Spleen (tissue), 11 donors: ENCODE data around the gene VWCE. TPM values are rescaled to one million over a fixed set of nuclear protein-coding genes. Genes with fewer than 3 reads are reported as not detected.

Source experiments
- DNase-seq: peaks from one replicate; pipeline ENCODE4 v3.0.0-alpha.2; 2020
- H3K27ac ChIP-seq, 8 donors: fragments of 200-600 bp; sonication (generic) in 7 of 8; 1 replicate in 4 of 8; 2 replicates in 4 of 8; pipeline versions ENCODE4 v1.5.0 to v1.8.0; 2016 to 2021; ENCODE audit warnings: inconsistent platforms in 4 of 8, mild to moderate bottlenecking in 4 of 8, moderate library complexity in 1 of 8
- H3K27me3 ChIP-seq, 7 donors: fragments of 200-600 bp; sonication (generic) in 6 of 7; replicated peaks in 1 of 7; 1 replicate in 4 of 7; 2 replicates in 3 of 7; pipeline versions ENCODE4 v1.5.0 to v1.8.0; 2016 to 2021; ENCODE audit warnings: inconsistent platforms in 3 of 7, mild to moderate bottlenecking in 1 of 7
- H3K36me3 ChIP-seq, 6 donors: fragments of 200-600 bp; sonication (generic) in 5 of 6; 1 replicate in 4 of 6; 2 replicates in 2 of 6; pipeline versions ENCODE4 v1.5.0 to v1.8.0; 2016 to 2021; ENCODE audit warnings: inconsistent platforms in 2 of 6
- H3K4me1 ChIP-seq, 6 donors: fragments of 200-600 bp; sonication (generic) in 5 of 6; 1 replicate in 3 of 6; 2 replicates in 3 of 6; pipeline versions ENCODE4 v1.5.0 to v1.8.0; 2016 to 2021; ENCODE audit warnings: inconsistent platforms in 3 of 6
- H3K4me3 ChIP-seq, 8 donors: fragments of 200-600 bp; sonication (generic) in 7 of 8; 1 replicate in 4 of 8; 2 replicates in 4 of 8; pipeline versions ENCODE4 v1.5.0 to v1.8.0; 2016 to 2021; ENCODE audit warnings: inconsistent platforms in 4 of 8, mild to moderate bottlenecking in 4 of 8, moderate library complexity in 2 of 8
- H3K9me3 ChIP-seq, 8 donors: fragments of 200-600 bp; sonication (generic) in 7 of 8; 1 replicate in 4 of 8; 2 replicates in 4 of 8; pipeline versions ENCODE4 v1.5.0 to v1.8.0; 2016 to 2021; ENCODE audit warnings: inconsistent platforms in 4 of 8
- POLR2A ChIP-seq, 3 donors: fragments of 450-650 bp; IDR thresholded peaks; one replicate each; pipeline ENCODE4 v1.5.1; 2017; ENCODE audit warnings: antibody characterized with exemption in 3 of 3, mild to moderate bottlenecking in 1 of 3
- POLR2AphosphoS5 ChIP-seq, 3 donors: sonication (generic); formaldehyde crosslinking; IDR thresholded peaks; one replicate each; pipeline ENCODE4 v1.5.1; 2017; ENCODE audit warnings: antibody characterized with exemption in 3 of 3
- WGBS, 5 donors: extraction: QIAGEN DNeasy Blood & Tissue Kit in 3 of 5; methylation state at CpG; one replicate each; pipeline versions ENCODE4 v1.1.5 to v1.1.7; 2013 to 2018; 5-methylcytosine and 5-hydroxymethylcytosine counted together
- intact Hi-C: fragments of 100-400 bp; cut with DNase I; formaldehyde crosslinking; loops from one replicate; pipeline ENCODE4 v1.15.0; 2023; ENCODE audit warnings: low total_unique reads
- polyA plus RNA-seq, 3 donors: library from polyadenylated mRNA; stranded (reverse); fragments of 200-250 nt; gene quantifications; one replicate each; pipeline ENCODE4 v1.2.1, GENCODE V29; 2013
- total RNA-seq, 7 donors: library from RNA; depleted of rRNA in 3 of 7; stranded (reverse); fragments of >200 nt in 3 of 7; fragmentation: NEBNext Ultra II Directional in 4 of 7; extraction: Animal tissue kit (Norgen Biotek cat#: 25700) in 4 of 7; gene quantifications; one replicate each; pipeline versions ENCODE4 v1.1.0 to v1.2.1, GENCODE V29; 2016 to 2021
- TF ChIP-seq, protein P1 (sequence below), 11 experiments: fragments of 200-600 bp in 7 of 11; fragments of 450-650 bp in 4 of 11; sonication (generic) in 4 of 11; IDR thresholded peaks in 8 of 11; conservative IDR thresholded peaks in 3 of 11; 1 replicate in 7 of 11; 2 replicates in 4 of 11; pipeline versions ENCODE4 v1.4.0 to v1.8.0; 2016 to 2021; ENCODE audit warnings: antibody characterized with exemption in 11 of 11, inconsistent platforms in 4 of 11, mild to moderate bottlenecking in 1 of 11
- donor health status: healthy with polysubstance abuse.
- donor health status: DM: no; HTN: no; CAD: no; lungs with moderate emphysema.
- donor health status: DM: no; HTN: no; CAD: no.
- donor health status: Bipolar disorder and iron deficiency.
- donor health status: healthy.
- donor health status: DM: no; HTN: no; CAD: no.
- donor health status: DM: yes; HTN: yes; CAD: no.

VWCE gene
- total and polyA plus RNA-seq, 10 donors = 0.23 to 3.2 (median 1.2) TPM

DNA sequence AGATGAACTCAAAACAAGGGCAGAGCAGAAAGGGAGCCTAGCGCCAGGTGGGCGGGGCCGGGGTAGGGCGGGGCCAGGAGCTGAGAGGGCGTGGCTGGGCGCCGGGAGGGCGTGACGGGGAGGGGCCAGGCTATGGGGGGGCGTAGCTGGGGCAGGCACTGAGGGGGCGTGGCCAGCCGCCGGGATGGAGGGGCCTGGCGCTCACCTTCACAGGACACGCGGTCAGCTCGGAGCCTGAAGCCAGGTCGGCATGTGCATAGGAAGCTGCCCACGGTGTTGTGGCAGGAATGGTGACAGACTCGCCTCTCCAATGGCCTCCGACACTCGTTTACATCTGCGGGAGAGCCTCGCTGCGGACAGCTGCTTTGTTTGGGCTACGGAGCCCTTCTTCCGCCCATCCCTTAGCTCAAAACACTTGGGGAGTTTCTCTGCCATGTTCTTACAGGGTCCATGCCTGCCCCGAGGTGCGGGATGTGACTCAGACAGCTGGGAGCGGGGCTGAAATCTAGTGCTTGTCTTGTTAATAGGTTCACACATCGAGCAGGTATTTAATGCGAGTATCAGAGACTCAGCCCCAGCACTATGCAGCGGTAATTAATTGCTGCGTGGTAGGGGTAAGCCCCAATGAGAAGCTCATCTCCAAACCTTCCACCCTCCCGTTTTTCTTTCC, 13.4 kb downstream of the VWCE start:
- no peaks in the 10 kb centered on the region for H3K9me3 ChIP-seq
- DNase-seq = no peak
- TF ChIP-seq, protein P1, sequence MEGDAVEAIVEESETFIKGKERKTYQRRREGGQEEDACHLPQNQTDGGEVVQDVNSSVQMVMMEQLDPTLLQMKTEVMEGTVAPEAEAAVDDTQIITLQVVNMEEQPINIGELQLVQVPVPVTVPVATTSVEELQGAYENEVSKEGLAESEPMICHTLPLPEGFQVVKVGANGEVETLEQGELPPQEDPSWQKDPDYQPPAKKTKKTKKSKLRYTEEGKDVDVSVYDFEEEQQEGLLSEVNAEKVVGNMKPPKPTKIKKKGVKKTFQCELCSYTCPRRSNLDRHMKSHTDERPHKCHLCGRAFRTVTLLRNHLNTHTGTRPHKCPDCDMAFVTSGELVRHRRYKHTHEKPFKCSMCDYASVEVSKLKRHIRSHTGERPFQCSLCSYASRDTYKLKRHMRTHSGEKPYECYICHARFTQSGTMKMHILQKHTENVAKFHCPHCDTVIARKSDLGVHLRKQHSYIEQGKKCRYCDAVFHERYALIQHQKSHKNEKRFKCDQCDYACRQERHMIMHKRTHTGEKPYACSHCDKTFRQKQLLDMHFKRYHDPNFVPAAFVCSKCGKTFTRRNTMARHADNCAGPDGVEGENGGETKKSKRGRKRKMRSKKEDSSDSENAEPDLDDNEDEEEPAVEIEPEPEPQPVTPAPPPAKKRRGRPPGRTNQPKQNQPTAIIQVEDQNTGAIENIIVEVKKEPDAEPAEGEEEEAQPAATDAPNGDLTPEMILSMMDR (IDR thresholded peaks at IDR 0.05 in 8 of 11, conservative IDR thresholded peaks at IDR 0.05 in 3 of 11) = no peak
- TF ChIP-seq POLR2AphosphoS5 (IDR thresholded peaks at IDR 0.05) (no peak), POLR2A (IDR thresholded peaks at IDR 0.05) (no peak)
- H3K4me3 ChIP-seq = no peak overlapping the region
- H3K36me3 ChIP-seq = no peaks in the 10 kb centered on the region
- H3K27ac ChIP-seq = no peak overlapping the region
- intact Hi-C loops = no loop called here
- H3K4me1 ChIP-seq = no peaks in the 10 kb centered on the region
- whole genome bisulfite sequencing, 5 donors = 68 to 72% (median 70%) methylated on average over 28 to 35 of the region's 35 CpGs
- no peaks in the 10 kb centered on the region for H3K27me3 ChIP-seq

DNA sequence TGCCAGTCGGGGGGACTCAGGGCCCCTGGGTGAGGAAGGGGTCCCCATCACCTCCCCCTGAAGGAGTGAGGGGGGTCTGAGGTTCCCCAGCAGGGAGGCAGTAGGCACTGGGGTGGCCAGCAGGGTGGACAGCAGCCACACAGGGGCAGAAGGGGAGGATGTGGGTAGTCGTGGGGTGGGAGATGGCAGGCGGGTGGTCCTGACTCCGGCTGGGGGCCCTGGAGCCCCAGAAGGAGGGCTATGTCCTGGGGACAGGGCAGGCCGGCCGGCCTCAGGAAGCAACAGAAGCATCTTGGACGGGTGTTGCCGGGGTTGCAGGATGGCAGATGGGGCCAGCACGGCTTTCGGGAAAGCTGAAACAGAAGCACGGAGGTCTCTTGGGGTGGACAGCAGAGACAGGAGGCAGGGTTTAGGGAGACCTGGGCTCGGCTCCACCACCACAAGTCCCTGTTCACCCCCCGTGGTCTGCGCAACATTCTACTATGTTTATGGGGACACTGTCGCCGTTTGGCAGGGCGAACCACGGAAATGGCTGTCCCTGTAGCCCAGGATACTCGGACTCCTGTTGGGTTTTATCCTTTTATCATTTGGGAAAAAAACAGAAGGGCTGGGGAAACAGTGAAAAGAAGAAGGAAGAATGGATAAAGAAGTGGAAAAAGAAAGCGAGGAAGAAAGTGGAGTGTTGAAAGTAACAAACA, 14.1 kb downstream of the VWCE start:
- Histone ChIP-seq H3K36me3 (no peaks in the 10 kb centered on the region), H3K27me3 (no peaks in the 10 kb centered on the region), H3K4me1 (no peaks in the 10 kb centered on the region), H3K27ac (no peak overlapping the region), H3K9me3 (no peaks in the 10 kb centered on the region), H3K4me3 (no peak overlapping the region)
- no peak for DNase-seq
- 85 to 95% (median 91%) methylated on average over 20 of the region's 20 CpGs for WGBS, 5 donors
- TF ChIP-seq, protein P1 (IDR thresholded peaks at IDR 0.05 in 8 of 11, conservative IDR thresholded peaks at IDR 0.05 in 3 of 11) = no peak
- TF ChIP-seq POLR2AphosphoS5 (IDR thresholded peaks at IDR 0.05) (no peak), POLR2A (IDR thresholded peaks at IDR 0.05) (no peak)
- intact Hi-C loops = no loop called here

DNA sequence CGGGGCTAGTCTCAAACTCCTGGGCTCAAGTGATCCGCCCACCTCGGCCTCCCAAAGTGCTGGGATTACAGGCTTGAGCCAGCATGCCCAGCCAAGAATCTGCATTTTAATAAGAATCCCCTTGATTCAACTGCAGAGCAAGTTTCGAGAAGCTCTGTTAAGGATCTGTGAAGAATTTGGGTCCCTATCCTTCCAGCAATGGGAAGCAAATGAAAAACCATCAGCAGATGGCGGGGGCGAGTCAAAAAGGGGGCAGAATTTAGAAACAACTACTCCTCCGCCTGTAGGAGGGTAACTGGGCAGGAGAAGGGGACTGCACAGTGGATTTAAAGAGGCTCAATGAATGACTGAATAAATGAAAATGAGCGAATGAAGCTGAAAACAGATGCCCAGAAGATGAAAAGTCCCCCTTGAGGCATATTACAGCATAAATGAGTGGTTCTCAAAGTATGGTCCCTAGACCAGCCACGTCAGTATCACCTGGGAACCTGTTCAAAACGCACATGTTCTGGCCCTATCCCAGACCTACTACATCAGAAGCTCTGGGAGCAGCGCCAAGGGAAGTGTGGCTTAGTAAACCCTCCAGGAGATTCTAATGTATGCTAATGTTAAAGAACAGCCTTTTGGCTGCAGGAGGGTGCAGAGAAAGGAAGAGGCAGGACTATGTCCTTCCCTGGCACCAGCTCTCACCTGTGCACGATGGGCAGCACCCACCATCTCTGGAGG, 15.0 kb downstream of the VWCE start:
- no peak overlapping the region for H3K27ac ChIP-seq
- H3K36me3 ChIP-seq = no peaks in the 10 kb centered on the region
- DNase-seq = no peak
- no peak overlapping the region for H3K4me3 ChIP-seq
- H3K4me1 ChIP-seq = no peaks in the 10 kb centered on the region
- no peaks in the 10 kb centered on the region for H3K27me3 ChIP-seq
- no peaks in the 10 kb centered on the region for H3K9me3 ChIP-seq
- intact Hi-C loops = no loop called here
- no peak for TF ChIP-seq POLR2A (IDR thresholded peaks at IDR 0.05)
- TF ChIP-seq, protein P1 (IDR thresholded peaks at IDR 0.05 in 8 of 11, conservative IDR thresholded peaks at IDR 0.05 in 3 of 11) = no peak
- TF ChIP-seq POLR2AphosphoS5 (IDR thresholded peaks at IDR 0.05) = no peak
- 86 to 94% (median 88%) methylated on average over 12 of the region's 12 CpGs for WGBS, 5 donors

DNA sequence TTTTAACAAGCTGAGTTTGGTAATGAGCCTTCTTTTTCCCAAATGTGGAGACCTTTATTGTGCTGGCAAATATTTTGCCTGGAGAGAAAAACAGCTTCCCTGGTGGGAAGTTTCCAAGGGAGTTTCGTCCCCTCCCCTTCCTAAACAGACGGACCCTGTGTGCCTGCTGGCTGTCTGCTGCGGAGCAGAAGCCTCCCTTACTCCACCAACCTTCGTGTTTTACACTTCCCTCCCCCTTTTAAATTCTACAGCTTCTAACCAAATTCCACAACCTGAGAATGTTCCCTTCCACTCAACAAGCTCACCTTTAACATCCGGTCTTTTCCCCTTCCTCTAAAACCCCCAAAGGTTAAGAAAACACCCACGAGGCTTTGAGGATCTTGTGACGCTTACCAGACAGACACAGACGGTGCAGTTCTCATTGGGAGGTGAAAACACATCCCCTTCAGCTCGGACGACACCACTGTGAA, 17.1 kb downstream of the VWCE start:
- no peak overlapping the region for H3K27ac ChIP-seq
- H3K27me3 ChIP-seq = no peaks in the 10 kb centered on the region

More for the DNA sequence above, 17.1 kb downstream of the VWCE start:
- no peaks in the 10 kb centered on the region for H3K9me3 ChIP-seq
- H3K4me1 ChIP-seq = no peaks in the 10 kb centered on the region
- no peaks in the 10 kb centered on the region for H3K36me3 ChIP-seq
- H3K4me3 ChIP-seq = no peak overlapping the region
- no peak for DNase-seq
- 71 to 79% (median 77%) methylated on average over 10 of the region's 10 CpGs for WGBS, 5 donors
- no peak for TF ChIP-seq POLR2A (IDR thresholded peaks at IDR 0.05)
- TF ChIP-seq, protein P1 (IDR thresholded peaks at IDR 0.05 in 8 of 11, conservative IDR thresholded peaks at IDR 0.05 in 3 of 11) = no peak
- TF ChIP-seq POLR2AphosphoS5 (IDR thresholded peaks at IDR 0.05) = no peak
- intact Hi-C loops = no loop called here
